HK-2 (cell line): ENCODE results near the gene SLC31A2.
"Not testable (repeated sequence)": the region's sequence is repeated elsewhere in the genome, so short reads cannot be mapped to it uniquely, and the experiment has no call there.

Source experiments
- DNase-seq: peaks from one replicate; pipeline ENCODE4 v3.0.0-alpha.2; 2018; ENCODE audit not compliant: unreplicated experiment

Gene SLC31A2, protein sequence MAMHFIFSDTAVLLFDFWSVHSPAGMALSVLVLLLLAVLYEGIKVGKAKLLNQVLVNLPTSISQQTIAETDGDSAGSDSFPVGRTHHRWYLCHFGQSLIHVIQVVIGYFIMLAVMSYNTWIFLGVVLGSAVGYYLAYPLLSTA

DNA sequence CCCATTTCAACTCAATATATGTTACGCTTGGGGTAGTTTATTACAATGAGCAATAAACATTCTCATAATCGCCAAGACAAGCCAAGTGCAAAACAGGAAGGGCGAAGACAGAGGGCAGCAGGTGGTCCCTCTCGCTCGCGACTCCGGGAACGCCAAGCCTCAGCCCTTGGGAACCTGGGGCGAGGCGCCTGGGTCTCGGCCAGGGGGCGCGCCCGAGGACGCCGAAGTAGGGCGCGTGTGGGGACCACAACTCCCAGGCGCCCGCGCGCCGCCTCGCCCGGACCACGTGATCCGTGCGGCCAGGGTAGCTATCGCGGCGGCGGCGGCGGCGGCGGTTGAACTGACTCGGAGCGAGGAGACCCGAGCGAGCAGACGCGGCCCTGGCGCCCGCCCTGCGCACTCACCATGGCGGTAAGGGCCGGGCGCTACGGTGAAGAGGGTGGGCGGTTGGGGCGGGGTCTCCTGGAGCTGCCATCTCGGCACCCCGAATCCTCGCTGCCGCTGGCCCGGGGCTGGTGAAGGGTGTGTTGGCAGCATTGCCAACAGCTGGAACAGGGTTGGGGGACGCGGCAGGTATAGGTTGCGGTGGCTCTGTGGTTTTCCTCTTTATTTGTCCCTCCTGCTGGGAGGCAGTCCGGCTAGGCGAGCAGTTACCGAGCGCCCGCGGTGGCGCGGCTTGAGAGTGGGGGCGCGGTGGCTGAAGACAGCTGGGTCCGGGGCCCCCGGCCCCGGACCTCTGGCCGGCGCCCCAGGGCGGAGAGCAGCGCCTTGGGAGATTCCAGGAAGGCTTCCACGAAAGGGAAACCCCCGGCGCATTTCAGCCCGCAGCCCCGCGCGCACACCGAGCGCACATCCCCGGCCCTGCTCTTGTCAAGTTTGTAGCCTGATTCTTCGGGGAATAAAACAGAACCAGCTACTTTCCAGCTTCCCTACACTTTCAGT is at the start of gene SLC31A2:
Gene SLC31A2 (plus strand): TSS at position 338 of the 942 bp plus-strand sequence. CDS start 68 bp downstream, at position 406.
- DNase-seq, result peak; percentile 87

DNA sequence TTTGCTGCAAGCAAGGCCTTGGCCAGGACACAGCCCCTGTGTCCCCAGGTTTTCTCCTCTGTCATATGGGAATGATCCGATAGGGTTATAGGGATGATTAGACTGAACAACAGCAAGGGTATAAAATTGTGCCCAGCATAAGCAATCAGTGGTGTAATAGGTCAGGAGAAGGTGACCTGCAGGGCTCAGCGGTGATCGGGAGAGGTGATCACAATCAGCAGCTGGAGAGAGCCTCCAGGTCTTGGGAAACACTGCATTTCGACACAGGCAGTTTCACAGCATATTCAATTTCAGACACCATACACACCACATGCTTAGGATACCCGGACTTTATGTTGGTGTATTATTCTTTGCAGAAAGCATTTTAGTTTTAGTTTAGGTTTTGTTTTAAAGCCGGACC is 45.5 kb upstream of the SLC31A2 start:
- not testable (repeated sequence) for DNase-seq

DNA sequence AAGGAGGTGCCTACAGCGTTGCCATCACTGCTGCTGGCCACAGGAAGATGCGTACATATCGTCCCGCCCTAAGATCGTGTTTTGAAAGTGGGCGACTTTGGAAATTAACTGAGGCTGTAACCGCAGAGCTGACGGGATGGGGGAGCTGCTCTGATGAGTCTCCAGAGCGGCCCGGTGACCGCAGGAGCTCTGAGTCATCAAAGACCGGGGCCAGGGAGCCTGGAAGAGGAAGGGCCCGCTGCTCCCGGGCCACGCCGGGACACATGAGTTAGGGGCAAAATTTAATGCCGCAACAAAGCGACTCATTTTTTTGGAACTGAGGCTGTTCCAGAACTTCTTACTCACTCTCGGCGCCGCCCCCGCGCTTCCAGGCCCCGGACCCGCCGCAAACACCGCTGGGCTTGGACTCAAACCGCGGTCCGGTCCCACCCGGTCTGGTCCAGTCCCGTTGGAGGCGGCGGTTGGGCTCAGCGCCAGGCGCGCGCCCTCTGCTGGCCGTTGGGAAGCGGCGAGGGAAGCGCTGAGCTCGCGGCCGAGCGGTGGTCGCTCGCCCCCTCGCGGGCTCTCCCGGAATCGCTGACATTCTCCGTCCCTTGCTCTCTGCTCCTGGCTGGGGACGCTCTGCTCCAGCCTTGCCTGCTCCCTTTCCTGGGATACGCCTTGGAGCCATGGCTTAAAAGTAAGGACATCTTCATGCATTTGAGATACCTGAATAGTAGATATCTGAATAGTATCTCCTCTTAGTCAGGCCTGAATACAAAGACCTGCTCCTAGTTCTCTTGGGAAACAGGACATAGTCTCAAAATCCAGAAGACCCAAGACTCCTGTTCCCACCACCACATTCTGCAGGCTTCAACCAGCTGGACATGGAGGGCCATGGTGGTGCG is 39.5 kb upstream of the SLC31A2 start:
- DNase-seq, result peak; percentile 7

DNA sequence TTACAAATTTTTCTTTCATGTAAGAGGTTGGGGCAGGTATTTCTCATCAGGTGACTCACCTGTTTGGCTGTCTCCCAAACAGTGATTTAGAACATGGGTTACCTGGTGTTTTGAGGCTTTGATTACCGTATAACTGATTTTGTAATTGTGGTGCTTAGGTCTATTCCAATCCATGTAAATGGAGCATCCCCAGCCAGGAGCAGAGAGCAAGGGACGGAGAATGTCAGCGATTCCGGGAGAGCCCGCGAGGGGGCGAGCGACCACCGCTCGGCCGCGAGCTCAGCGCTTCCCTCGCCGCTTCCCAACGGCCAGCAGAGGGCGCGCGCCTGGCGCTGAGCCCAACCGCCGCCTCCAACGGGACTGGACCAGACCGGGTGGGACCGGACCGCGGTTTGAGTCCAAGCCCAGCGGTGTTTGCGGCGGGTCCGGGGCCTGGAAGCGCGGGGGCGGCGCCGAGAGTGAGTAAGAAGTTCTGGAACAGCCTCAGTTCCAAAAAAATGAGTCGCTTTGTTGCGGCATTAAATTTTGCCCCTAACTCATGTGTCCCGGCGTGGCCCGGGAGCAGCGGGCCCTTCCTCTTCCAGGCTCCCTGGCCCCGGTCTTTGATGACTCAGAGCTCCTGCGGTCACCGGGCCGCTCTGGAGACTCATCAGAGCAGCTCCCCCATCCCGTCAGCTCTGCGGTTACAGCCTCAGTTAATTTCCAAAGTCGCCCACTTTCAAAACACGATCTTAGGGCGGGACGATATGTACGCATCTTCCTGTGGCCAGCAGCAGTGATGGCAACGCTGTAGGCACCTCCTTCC is 37.9 kb upstream of the SLC31A2 start:
- DNase-seq, result peak; percentile 4

DNA sequence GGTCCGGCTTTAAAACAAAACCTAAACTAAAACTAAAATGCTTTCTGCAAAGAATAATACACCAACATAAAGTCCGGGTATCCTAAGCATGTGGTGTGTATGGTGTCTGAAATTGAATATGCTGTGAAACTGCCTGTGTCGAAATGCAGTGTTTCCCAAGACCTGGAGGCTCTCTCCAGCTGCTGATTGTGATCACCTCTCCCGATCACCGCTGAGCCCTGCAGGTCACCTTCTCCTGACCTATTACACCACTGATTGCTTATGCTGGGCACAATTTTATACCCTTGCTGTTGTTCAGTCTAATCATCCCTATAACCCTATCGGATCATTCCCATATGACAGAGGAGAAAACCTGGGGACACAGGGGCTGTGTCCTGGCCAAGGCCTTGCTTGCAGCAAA is 32.0 kb upstream of the SLC31A2 start:
- not testable (repeated sequence) for DNase-seq

DNA sequence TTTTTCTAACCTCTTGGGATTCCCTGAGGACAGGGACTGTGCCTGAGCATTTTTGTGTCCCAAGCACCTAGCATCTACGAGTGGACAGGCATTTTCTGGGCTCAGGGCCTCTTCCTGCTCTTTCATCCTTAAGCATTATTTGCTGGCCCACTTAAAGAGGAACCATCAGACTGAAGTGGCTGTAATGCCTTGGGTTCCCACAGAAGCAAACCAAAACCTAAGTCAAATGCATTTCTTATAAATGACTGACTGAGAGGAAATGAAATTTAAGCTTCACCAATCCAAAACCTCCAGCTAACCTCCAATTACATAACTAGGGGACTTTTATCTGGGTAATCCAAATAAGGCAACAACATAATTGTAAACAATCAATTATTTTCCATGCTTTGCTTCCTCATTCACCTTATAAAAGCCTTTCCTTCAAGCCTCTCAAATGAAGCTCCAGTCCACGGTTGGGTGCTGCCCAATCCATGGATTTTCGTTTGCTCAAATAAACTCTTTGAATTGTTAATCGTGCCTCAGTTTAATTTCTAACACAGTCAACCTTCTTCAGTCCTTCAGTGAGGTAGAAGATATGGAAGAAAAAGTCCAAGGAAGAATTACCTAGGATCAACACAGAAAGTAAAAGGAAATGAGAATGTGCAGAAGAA is 25.3 kb upstream of the SLC31A2 start:
- no peak for DNase-seq

DNA sequence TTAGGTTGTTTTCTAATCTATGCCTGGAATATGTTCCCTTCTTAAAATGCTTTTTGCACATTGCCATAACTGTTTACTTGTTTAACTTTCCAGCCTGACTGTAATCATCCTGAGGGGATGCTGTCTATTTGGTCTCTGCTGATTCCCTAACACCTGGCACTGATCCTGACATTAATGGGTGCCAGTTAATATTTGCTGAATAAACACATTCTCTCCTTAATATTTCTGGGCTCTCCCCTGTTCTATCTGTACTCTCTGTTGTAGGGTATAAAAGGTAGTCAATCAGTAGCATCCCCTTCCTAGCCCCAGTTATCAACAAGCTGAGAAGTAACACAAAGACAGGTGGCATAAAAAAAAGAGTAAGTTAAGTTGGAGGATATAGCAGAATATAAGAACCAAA is 21.3 kb upstream of the SLC31A2 start:
- no peak for DNase-seq

DNA sequence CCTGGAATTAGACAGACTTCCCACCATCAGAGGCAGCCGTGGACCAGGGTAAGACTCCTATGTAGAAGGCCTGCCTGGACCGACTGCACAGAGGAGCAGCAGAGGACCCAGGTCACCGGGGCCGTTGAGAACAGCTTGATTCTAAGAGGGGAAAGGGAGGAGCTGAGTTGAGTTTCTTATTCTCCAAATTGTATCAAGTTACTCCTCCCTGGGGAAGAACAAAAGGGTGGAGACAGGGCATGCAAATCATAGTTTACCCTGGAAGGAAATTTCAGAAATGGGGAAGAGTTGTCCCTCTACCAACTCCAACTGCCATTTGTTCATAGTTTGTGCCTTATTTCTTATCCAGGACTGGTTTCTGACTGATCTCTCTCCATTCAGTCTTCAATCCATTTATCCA is 20.9 kb upstream of the SLC31A2 start:
- DNase-seq, result no peak

DNA sequence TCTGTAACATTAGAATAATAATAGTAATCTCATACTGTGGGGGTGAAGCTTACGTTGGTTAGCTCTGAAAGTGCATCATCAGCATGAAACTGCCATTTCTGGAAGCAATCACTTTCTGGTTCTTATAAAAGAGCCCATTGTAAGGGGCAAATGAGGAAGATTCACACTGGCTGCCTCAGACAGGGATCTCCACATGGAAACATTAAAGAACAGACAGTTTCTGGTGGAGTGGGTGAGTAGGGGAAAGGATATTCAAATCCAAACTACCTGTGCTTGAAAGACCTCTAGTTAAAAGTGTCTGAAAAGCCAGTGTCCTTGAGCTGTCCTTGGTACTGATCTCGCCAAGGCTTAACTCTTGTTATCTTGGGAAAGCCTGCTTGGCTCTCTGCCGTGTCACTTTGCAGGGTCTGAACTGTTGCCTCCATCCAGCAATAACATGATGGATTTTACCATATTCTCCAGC is 19.1 kb upstream of the SLC31A2 start:
- DNase-seq, result no peak

DNA sequence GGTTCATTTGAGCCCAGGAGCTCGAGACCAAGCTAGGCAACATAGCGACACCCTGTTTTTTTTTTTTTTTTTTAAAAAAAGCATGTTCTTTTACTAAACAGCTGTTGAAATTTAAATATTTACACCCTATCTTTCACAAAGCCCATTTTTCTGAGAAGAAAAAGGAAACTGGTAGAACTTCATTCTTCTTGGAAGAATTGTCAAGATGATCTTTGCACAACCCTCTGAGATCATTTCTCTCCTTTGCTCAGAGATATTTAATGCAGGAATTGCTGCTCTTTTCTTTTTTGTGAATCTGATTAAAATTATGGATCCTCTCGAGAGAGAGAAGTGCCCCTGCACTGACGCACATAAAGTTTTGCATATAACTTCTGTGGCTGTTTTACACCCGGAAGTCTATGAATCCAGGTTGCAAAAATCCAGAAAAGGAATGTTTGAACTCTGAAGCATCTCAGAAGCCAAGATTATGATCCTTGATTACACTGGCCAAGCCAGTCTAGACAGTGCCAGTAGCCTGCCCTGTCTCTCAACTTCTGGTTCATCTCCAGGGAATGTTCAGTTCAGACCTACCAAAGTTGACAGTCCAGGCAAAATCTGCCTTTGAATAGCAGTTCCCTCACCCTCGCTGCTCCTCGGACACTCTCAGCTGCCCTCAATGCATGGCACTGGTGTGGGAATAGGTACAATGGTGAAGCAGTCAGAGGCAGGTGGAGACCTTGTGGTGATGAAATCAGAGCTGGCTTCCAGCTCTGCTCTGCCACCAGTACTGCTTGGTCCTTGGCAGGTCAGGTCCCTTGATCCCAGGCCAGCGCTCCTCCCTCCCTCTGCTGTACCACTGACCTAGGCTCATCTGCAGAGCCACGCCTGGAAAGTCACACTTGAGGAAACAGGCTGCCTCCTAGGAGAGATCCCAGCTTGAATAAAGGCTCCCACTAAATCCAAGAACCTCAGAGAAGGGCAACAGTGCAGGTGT is 13.3 kb upstream of the SLC31A2 start:
- no peak for DNase-seq

DNA sequence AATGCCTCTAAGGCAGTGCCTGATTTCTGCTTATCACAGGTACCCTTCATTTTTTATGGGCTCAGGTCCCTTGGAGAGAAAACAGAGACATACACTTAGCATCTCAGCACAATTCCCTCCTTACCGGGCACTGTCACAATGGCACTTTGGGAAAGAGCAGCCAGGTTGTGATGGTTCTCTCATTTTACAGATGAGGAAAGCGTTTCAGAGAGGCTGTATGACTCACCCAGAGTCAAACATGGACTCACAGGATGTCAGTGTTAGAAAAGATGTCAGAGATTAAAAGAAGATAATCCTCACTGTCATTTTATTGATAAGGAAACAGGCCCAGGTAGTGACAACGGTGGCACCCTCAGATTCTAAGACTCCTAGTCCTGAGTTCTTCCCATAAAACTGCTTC is 12.0 kb upstream of the SLC31A2 start:
- no peak for DNase-seq

DNA sequence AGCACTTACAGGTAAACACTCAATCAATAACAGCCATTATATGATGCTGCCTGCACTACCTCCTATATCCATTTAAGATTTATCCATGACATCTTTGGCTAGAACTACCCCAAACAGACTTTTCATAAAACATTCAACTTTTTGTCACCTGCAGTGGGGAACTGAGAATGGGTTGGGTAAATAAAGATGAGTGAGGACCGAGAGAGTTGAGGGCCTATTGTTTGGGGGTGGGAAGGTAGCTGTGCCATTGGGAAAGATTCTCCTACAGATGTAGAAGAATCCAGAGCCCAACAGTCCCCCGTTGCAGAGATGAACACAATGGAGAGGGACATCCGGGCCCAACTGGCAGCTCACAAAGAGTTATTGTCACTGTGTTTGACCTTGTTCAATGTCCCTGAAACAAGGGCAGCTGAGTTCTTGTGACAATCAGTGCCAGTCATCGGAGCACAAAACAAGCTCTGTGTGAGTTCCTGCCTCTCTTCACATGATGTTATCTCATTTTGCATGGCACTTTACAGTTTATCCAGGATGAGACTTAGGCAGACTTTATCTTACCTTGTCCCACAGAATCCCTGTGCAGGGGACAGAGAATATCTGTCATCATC is 11.5 kb upstream of the SLC31A2 start:
- no peak for DNase-seq

DNA sequence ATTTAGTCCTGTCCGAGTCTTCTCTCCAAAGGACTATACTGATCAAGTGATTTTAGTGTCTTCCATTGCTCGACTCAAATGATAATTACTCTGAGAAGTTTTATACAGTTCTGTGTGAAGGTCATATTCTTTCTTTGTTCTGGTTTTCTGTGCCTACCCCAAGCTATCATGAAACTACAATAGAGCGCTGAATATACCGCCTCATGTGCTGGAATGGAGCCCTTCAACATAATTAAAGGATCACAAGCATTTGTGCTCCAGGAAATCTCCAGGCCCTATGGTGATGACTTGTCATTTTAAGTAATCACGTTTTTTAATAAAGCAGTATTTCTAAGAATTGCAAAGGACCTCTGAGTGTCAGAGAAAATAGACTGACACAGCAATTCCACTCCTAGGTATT is 10.9 kb upstream of the SLC31A2 start:
- DNase-seq, result no peak

DNA sequence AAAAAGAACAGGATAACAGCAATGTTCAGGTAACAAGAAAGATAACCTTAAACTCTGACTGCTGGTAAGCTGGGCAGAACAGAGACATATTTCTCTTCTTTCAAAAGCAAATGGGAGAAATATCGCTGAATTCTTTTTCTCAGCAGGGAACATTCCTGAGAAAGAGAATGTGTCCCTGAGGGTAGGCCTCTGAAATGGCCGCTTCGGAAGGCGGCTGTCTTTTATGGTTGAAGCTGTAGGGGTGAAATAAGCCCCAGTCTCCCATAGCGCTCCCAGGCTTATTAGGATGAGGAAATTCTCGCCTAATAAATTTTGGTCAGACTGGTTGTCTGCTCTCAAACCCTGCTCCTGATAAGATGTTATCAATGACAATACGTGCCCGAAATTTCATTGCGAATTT is 9.9 kb upstream of the SLC31A2 start:
- DNase-seq, result not testable (repeated sequence)

DNA sequence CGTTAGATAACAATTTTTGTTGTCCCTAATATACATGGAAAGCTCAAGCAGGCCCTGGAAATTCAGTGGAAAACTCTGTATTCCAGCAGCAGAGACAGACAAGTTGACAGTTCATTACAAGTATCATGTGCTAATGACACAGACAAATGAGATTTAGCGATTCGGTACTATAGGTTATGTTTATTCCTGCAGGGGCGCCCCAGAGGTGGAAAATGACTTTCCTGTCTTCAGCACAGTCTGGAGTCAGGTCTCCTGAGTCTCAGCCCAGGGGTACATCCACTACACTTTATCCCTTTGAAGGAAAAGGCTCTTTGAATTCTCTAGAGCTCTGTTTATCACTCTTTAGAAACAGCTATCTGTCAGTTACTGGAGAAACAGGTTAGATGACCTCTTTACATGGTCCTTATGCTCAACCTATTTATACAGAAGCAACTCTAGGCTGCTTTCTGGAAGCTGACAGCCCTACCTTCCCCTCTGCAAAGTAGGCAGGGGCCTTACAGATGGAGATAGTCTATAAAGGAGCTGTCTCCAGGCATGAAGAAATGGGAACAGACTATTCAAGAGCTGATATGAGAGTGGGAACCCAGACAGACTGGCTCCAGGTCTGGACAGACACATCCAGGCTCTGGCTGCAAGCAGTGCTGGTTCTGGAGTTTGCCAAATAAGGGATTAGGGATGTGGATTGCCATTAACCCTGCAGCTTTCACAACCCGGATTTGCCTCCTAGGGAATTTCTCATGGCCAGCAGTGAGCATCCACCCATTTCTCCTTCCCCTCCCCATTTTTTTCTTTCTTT is 7.2 kb upstream of the SLC31A2 start:
- no peak for DNase-seq

DNA sequence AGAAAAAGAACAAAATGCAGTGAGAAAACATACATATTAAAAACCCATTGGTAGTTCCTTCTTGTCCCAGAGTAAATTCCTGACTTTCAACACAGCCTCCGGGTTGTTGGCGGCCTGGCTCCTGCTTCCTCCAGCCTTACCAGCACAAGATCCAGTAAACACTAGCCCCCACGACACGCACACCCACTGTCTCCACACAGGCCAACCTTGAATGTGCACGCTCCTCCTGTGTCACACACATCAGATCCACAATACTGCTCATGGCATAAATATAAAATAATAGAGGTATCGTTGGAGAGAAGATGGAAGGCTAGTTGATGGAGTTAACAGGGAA is 2.5 kb upstream of the SLC31A2 start:
- no peak for DNase-seq

DNA sequence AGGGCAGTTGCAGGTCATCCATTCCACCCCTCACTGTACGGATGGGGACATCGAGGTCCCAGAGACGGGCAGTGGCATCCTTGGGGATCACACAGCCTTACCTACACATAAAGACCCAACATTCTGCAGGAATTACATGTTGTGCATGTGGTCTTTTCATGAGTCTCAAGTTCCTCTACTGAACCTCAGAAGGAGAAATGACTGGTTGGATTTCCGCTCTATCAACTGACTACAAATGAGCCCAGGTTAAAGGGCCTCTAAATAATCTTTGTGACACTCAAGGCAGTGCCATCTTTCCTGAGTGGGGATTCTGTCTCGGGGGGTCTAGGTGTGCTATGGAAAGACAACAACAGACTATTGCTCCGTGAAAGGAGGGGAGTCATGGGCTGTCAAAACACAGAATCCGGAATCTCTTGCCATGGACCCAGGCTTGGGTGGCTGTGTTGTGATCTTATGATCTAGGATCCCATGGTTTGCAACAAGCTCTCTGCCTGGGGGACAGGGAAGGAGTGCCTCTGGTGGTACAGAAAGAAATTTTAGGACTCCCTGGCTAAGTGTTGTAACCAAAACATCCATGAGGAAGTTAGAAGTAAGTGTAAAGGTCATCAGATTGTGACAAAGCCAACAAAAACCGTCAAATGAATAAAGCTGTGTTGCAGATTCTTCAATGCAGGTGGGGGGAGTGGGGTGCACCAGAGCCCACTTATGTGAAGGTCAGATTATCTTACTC is 1.9 kb upstream of the SLC31A2 start:
- DNase-seq, result no peak

DNA sequence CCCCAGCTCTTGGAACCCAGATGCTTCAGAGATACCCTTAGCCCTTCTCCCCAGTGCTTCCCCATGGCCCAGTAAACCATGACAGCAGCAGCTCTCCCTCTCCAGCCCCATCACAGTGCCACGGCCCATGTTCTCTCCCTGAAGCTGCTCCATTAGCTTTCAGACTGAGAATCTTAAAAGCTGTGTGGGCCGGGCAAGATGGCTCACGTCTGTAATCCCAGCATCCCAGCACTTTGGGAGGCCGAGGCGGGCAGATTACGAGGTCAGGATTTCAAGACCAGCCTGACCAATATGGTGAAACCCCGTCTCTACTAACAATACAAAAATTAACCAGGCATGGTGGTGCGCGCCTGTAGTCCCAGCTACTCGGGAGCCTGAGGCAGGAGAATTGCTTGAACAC is 1.2 kb upstream of the SLC31A2 start:
- not testable (repeated sequence) for DNase-seq
